HG03521 (cell line): Measurements from ENCODE around the gene LRRC51.

ENCODE experiments used
- ATAC-seq: cut with Tn5 transposase; IDR thresholded peaks from one replicate; pipeline ENCODE4 v1.9.1; 2021; ENCODE audit warnings: mild to moderate bottlenecking, moderate library complexity; ENCODE audit not compliant: unreplicated experiment

LRRC51 gene

GRCh38 chr11:72080326-72081183 lies at the start of gene LRRC51, which contains the start of gene NUMA1:
LRRC51 (plus strand) TSS chr11:72080850; CDS start chr11:72089084, 8,234 bp downstream.
NUMA1 (minus strand) TSS chr11:72080542; CDS start chr11:72035943, 44,599 bp downstream.
- ATAC-seq, result peak; percentile 91

GRCh38 chr11:72036687-72037086 lies 44.0 kb upstream of the LRRC51 start:
- ATAC-seq, result no peak

- ATAC-seq, result no peak
These were observed 42.9 kb upstream of the LRRC51 start for GRCh38 chr11:72037554-72038311.

GRCh38 chr11:72038491-72038890 lies 42.2 kb upstream of the LRRC51 start:
- no peak for ATAC-seq

- ATAC-seq, result no peak
These were observed 41.4 kb upstream of the LRRC51 start for GRCh38 chr11:72039031-72039855.

- ATAC-seq, result no peak
These were observed 40.7 kb upstream of the LRRC51 start for GRCh38 chr11:72039856-72040401.

- ATAC-seq, result no peak
These were observed 39.9 kb upstream of the LRRC51 start for GRCh38 chr11:72040491-72041363.

GRCh38 chr11:72041364-72042063 lies 39.1 kb upstream of the LRRC51 start:
- ATAC-seq, result no peak

- no peak for ATAC-seq
These were observed 38.4 kb upstream of the LRRC51 start for GRCh38 chr11:72042064-72042745.

GRCh38 chr11:72045849-72046248 lies 34.8 kb upstream of the LRRC51 start:
- ATAC-seq, result no peak

- ATAC-seq, result no peak
These were observed 31.7 kb upstream of the LRRC51 start for GRCh38 chr11:72048766-72049460.

GRCh38 chr11:72058416-72059034 lies 22.1 kb upstream of the LRRC51 start:
- no peak for ATAC-seq

GRCh38 chr11:72061739-72062396 lies 18.8 kb upstream of the LRRC51 start:
- ATAC-seq, result no peak

- ATAC-seq, result no peak
These were observed 13.8 kb upstream of the LRRC51 start for GRCh38 chr11:72066855-72067254.

- ATAC-seq, result no peak
These were observed 13.4 kb upstream of the LRRC51 start for GRCh38 chr11:72067266-72067665.

GRCh38 chr11:72067676-72068075 lies 13.0 kb upstream of the LRRC51 start:
- no peak for ATAC-seq

GRCh38 chr11:72069200-72069599 lies 11.4 kb upstream of the LRRC51 start:
- no peak for ATAC-seq
